SK-N-SH (cell line): ENCODE results near the gene SVIL. TPM values are rescaled to one million over a fixed set of nuclear protein-coding genes. Genes with fewer than 3 reads are reported as not detected.
"Not testable (repeated sequence)": the region's sequence is repeated elsewhere in the genome, so short reads cannot be mapped to it uniquely, and the experiment has no call there.

Experiments
- CTCF ChIA-PET: fragments of 300-600, 350-600 bp; formaldehyde crosslinking; extraction: SDS; loops from one replicate; lab custom pipeline; 2021; lab: Yijun Ruan, JAX
- POLR2A ChIA-PET: fragments of 350-600 bp; sonication (Branson Sonifier 250); formaldehyde crosslinking; extraction: SDS; loops from one replicate; lab custom pipeline; 2020; ENCODE audit warnings: antibody characterized with exemption, inconsistent platforms; lab: Yijun Ruan, JAX
- DNase-seq: peaks from one replicate; pipeline ENCODE4 v3.0.0; 2012
- H2AFZ ChIP-seq: fragments of 200-600 bp; sonication (generic); 2 replicates; pipeline ENCODE4 v1.8.1; 2016; ENCODE audit warnings: antibody characterized with exemption, mild to moderate bottlenecking, low read depth
- H3F3A ChIP-seq: fragments of 200-600 bp; sonication (generic); replicated peaks from 2 replicates; pipeline ENCODE3; 2016; ENCODE audit warnings: antibody characterized with exemption, mild to moderate bottlenecking; ENCODE audit not compliant: insufficient read depth
- H3K27ac ChIP-seq, 2 experiments: fragments of 200-500 bp in 1 of 2; fragments of 200-600 bp in 1 of 2; sonication (Bioruptor generic) in 1 of 2; sonication (generic), shearing (Covaris generic) in 1 of 2; 2 replicates each; pipeline versions ENCODE4 v1.5.1 to v1.6.1; 2014 to 2016; ENCODE audit warnings: low read depth in 2 of 2, inconsistent platforms in 1 of 2, low read length in 1 of 2, mild to moderate bottlenecking in 1 of 2, mixed read lengths in 1 of 2
- H3K27me3 ChIP-seq: fragments of 200-600 bp; sonication (generic), shearing (Covaris generic); 2 replicates; pipeline ENCODE4 v1.6.1; 2016; ENCODE audit warnings: mixed run types; ENCODE audit not compliant: insufficient read depth
- H3K36me3 ChIP-seq, 2 experiments: fragments of 200-500 bp in 1 of 2; fragments of 200-600 bp in 1 of 2; sonication (Bioruptor generic) in 1 of 2; sonication (generic) in 1 of 2; replicated peaks in 1 of 2; 2 replicates each; pipeline versions ENCODE3 to v1.5.1; 2014 to 2016; ENCODE audit warnings: low read length in 1 of 2, mild to moderate bottlenecking in 1 of 2; ENCODE audit not compliant: insufficient read depth in 2 of 2, control insufficient read depth in 1 of 2
- H3K4me1 ChIP-seq, 2 experiments: fragments of 200-500 bp in 1 of 2; fragments of 200-600 bp in 1 of 2; sonication (Bioruptor generic) in 1 of 2; sonication (generic), shearing (Covaris generic) in 1 of 2; 2 replicates each; pipeline versions ENCODE4 v1.5.1 to v1.6.1; 2014 to 2016; ENCODE audit warnings: low read depth in 1 of 2, low read length in 1 of 2, mixed run types in 1 of 2; ENCODE audit not compliant: insufficient read depth in 2 of 2, control insufficient read depth in 1 of 2
- H3K4me2 ChIP-seq: fragments of 200-600 bp; sonication (generic), shearing (Covaris generic); 2 replicates; pipeline ENCODE4 v1.6.1; 2017; ENCODE audit warnings: mixed run types
- H3K4me3 ChIP-seq, 2 experiments: fragments of 200-500 bp in 1 of 2; fragments of 200-600 bp in 1 of 2; sonication (Bioruptor generic) in 1 of 2; sonication (generic), shearing (Covaris generic) in 1 of 2; 2 replicates each; pipeline versions ENCODE4 v1.5.1 to v1.8.1; 2014 to 2016; ENCODE audit warnings: low read depth in 2 of 2, inconsistent platforms in 1 of 2, low read length in 1 of 2, mild to moderate bottlenecking in 1 of 2, mixed read lengths in 1 of 2, moderate library complexity in 1 of 2
- H3K79me2 ChIP-seq: fragments of 200-600 bp; sonication (generic); 2 replicates; pipeline ENCODE4 v1.8.1; 2017; ENCODE audit warnings: mild to moderate bottlenecking; ENCODE audit not compliant: insufficient read depth
- H3K9ac ChIP-seq: fragments of 200-600 bp; sonication (generic); 2 replicates; pipeline ENCODE4 v1.6.1; 2017; ENCODE audit warnings: mixed run types
- H3K9me2 ChIP-seq: fragments of 200-600 bp; sonication (generic); 2 replicates; pipeline ENCODE4 v1.6.1; 2017; ENCODE audit warnings: mixed run types
- H3K9me3 ChIP-seq: fragments of 200-600 bp; sonication (generic); 2 replicates; pipeline ENCODE4 v1.6.1; 2017; ENCODE audit warnings: mixed run types, mild to moderate bottlenecking, moderate library complexity
- H4K20me1 ChIP-seq: fragments of 200-600 bp; sonication (generic); 2 replicates; pipeline ENCODE4 v1.6.1; 2017; ENCODE audit warnings: mild to moderate bottlenecking, mixed run types; ENCODE audit not compliant: insufficient read depth
- CTCF ChIP-seq: fragments of 200-600 bp; sonication (generic); IDR thresholded peaks from 2 replicates; pipeline ENCODE4 v1.6.1; 2017; ENCODE audit warnings: antibody characterized with exemption, mild to moderate bottlenecking, moderate library complexity
- GATA2 ChIP-seq: sonication (generic); formaldehyde crosslinking; IDR thresholded peaks from 2 replicates; pipeline ENCODE4 v1.5.0; 2020; ENCODE audit warnings: mild to moderate bottlenecking, missing genetic modification reagents
- IRF3 ChIP-seq: fragments of 150-350 bp; IDR thresholded peaks from 2 replicates; pipeline ENCODE4 v1.6.1; 2016; ENCODE audit warnings: mild to moderate bottlenecking, low read depth, low read length
- NFIC ChIP-seq: IDR thresholded peaks from 2 replicates; pipeline ENCODE4 v1.4.0; 2012; ENCODE audit warnings: borderline replicate concordance
- RCOR1 ChIP-seq: fragments of 150-350 bp; IDR thresholded peaks from 2 replicates; pipeline ENCODE4 v1.6.1; 2017; ENCODE audit warnings: antibody characterized with exemption, low read length
- REST ChIP-seq: IDR thresholded peaks from 2 replicates; pipeline ENCODE4 v1.6.1; 2012; ENCODE audit warnings: mild to moderate bottlenecking, low read depth, low read length, moderate library complexity
- USF2 ChIP-seq: fragments of 150-350 bp; IDR thresholded peaks from 2 replicates; pipeline ENCODE4 v1.6.1; 2017; ENCODE audit warnings: antibody characterized with exemption, low read length, low read depth, borderline replicate concordance
- WGBS: methylation state at CpG from one replicate; pipeline ENCODE4 v1.1.6; 2017; ENCODE audit warnings: low lambda C conversion rate; 5-methylcytosine and 5-hydroxymethylcytosine counted together
- polyA plus RNA-seq, 3 experiments: library from polyadenylated mRNA; depleted of rRNA; stranded (reverse); fragments of >200 nt; gene quantifications; 2 replicates each; pipeline ENCODE4 v1.2.3, GENCODE V29; 2012
- TF ChIP-seq, protein P1 (sequence below): IDR thresholded peaks from 2 replicates; pipeline ENCODE4; 2012

The SVIL gene
- polyA plus RNA-seq, 1 of the 3 experiments (the other 2 are of a cell fraction), result 48.7 TPM

DNA sequence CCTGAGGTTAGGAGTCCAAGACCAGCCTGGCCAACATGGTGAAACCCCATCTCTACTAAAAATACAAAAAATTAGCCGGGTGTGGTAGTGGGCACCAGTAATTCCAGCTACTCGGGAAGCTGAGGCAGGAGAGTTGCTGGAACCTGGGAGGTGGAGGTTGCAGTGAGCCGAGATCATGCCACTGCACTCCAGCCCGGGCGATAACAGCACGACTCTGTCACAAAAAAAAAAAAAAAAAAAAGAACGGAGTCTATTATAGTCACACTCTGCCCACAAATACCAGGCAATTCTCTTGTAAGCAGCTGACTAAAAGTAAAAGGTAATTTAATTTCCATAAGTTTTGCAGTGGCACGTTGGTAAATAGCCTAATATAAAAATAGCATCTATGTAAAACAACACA lies 98.1 kb downstream of the SVIL start:
- H3K4me3 ChIP-seq, H3K27me3 ChIP-seq, H3K9me3 ChIP-seq, DNase-seq, H3K9ac ChIP-seq, POLR2A ChIA-PET, H2AFZ ChIP-seq, H3K9me2 ChIP-seq: not testable (repeated sequence)
- 90% methylated on average over 8 of the region's 8 CpGs for WGBS
- H3F3A ChIP-seq, result peaks cover 29% of the 10 kb centered on the region
- H3K27ac ChIP-seq, result peak overlapping the region in 1 of 2 experiments; percentile 79; a peak in 1 of 4 replicates
- H3K36me3 ChIP-seq, result peaks cover 22 to 25% of the 10 kb centered on the region in 2 experiments
- H4K20me1 ChIP-seq, result peaks cover 96% of the 10 kb centered on the region
- peaks cover 8 to 19% of the 10 kb centered on the region in 2 experiments for H3K4me1 ChIP-seq
- CTCF ChIA-PET, result interaction anchor here (0.9 to 1.3 kb wide), 5 partner anchors 17 to 54 kb away, joined by 3 to 8 read pairs (median 3); no protein-coding TSS in a partner anchor
- H3K79me2 ChIP-seq, result peaks cover 28% of the 10 kb centered on the region
- peak overlapping the region; percentile 77 for H3K4me2 ChIP-seq

GRCh38 chr10:29535778-29536453 lies 98.9 kb downstream of the SVIL start:
- peaks cover 28% of the 10 kb centered on the region for H3K79me2 ChIP-seq
- peak overlapping the region; percentile 77 for H3K4me2 ChIP-seq
- no peaks in the 10 kb centered on the region for H3K9me3 ChIP-seq
- peak overlapping the region; percentile 61 to 79 for H3K27ac ChIP-seq
- peaks cover 8 to 19% of the 10 kb centered on the region in 2 experiments for H3K4me1 ChIP-seq
- H2AFZ ChIP-seq, result no peak overlapping the region
- no peak for TF ChIP-seq NFIC
- TF ChIP-seq USF2, result no peak
- TF ChIP-seq, protein P1, sequence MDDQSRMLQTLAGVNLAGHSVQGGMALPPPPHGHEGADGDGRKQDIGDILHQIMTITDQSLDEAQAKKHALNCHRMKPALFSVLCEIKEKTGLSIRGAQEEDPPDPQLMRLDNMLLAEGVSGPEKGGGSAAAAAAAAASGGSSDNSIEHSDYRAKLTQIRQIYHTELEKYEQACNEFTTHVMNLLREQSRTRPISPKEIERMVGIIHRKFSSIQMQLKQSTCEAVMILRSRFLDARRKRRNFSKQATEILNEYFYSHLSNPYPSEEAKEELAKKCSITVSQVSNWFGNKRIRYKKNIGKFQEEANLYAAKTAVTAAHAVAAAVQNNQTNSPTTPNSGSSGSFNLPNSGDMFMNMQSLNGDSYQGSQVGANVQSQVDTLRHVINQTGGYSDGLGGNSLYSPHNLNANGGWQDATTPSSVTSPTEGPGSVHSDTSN, result no peak
- TF ChIP-seq GATA2 (CRISPR knock-in tag), result no peak
- no peak for TF ChIP-seq CTCF
- TF ChIP-seq REST, result no peak
- TF ChIP-seq IRF3, result no peak
- TF ChIP-seq RCOR1, result no peak
- DNase-seq, result no peak
- peaks cover 25% of the 10 kb centered on the region for H3F3A ChIP-seq
- H3K36me3 ChIP-seq, result peaks cover 24 to 27% of the 10 kb centered on the region in 2 experiments
- WGBS, result 78% methylated on average over 7 of the region's 7 CpGs
- H3K27me3 ChIP-seq, result no peaks in the 10 kb centered on the region
- H3K9me2 ChIP-seq, result no peaks in the 10 kb centered on the region
- H3K9ac ChIP-seq, result peak overlapping the region; percentile 47
- peak overlapping the region in 1 of 2 experiments; percentile 46; a peak in 3 of 4 replicates for H3K4me3 ChIP-seq
- POLR2A ChIA-PET, result no interaction called here
- H4K20me1 ChIP-seq, result peaks cover 95% of the 10 kb centered on the region
- CTCF ChIA-PET, result interaction anchor here (0.7 to 2.5 kb wide), 8 partner anchors 8 to 55 kb away, joined by 3 to 25 read pairs (median 4); no protein-coding TSS in a partner anchor
